Smooth muscle cell (in vitro differentiated cells): ENCODE data around the gene RAPGEF5. TPM values are rescaled to one million over a fixed set of nuclear protein-coding genes. Genes with fewer than 3 reads are reported as not detected.

Experiments
- DNase-seq: peaks from one replicate; lab custom pipeline; 2025; ENCODE audit not compliant: unreplicated experiment; lab: John Stamatoyannopoulos, UW
- H2AFZ ChIP-seq: fragments of 200-600 bp; sonication (generic); 2 replicates; pipeline ENCODE4 v1.6.0; 2016; ENCODE audit warnings: antibody characterized with exemption, low read depth, mild to moderate bottlenecking
- H3F3A ChIP-seq: fragments of 200-600 bp; sonication (generic); 2 replicates; pipeline ENCODE4 v1.6.0; 2017; ENCODE audit warnings: antibody characterized with exemption, low read depth
- H3K27ac ChIP-seq: fragments of 200-600 bp; sonication (generic); 2 replicates; pipeline ENCODE4 v1.5.1; 2016; ENCODE audit warnings: low read depth, mild to moderate bottlenecking
- H3K27me3 ChIP-seq: fragments of 200-600 bp; sonication (generic); 2 replicates; pipeline ENCODE4 v1.6.1; 2016; ENCODE audit warnings: low read depth, mild to moderate bottlenecking
- H3K36me3 ChIP-seq: fragments of 200-600 bp; sonication (generic); 2 replicates; pipeline ENCODE4 v1.5.1; 2016; ENCODE audit warnings: low read depth
- H3K4me1 ChIP-seq: fragments of 200-600 bp; sonication (generic); 2 replicates; pipeline ENCODE4 v1.5.1; 2016; ENCODE audit warnings: low read depth
- H3K4me2 ChIP-seq: fragments of 200-600 bp; sonication (generic); 2 replicates; pipeline ENCODE4 v1.6.0; 2016; ENCODE audit warnings: mild to moderate bottlenecking
- H3K4me3 ChIP-seq: fragments of 200-600 bp; sonication (generic); 2 replicates; pipeline ENCODE4 v1.5.1; 2016; ENCODE audit warnings: mild to moderate bottlenecking
- H3K79me2 ChIP-seq: fragments of 200-600 bp; sonication (generic); 2 replicates; pipeline ENCODE4 v1.6.0; 2016; ENCODE audit warnings: low read depth, mild to moderate bottlenecking
- H3K9ac ChIP-seq: fragments of 200-600 bp; sonication (generic); 2 replicates; pipeline ENCODE4 v1.6.0; 2016; ENCODE audit warnings: low read depth
- H3K9me3 ChIP-seq: fragments of 200-600 bp; sonication (generic); replicated peaks from 2 replicates; pipeline ENCODE4 v1.5.1; 2016; ENCODE audit warnings: low read depth
- H4K20me1 ChIP-seq: fragments of 200-600 bp; sonication (generic); 2 replicates; pipeline ENCODE4 v1.6.0; 2016; ENCODE audit warnings: low read depth
- CTCF ChIP-seq: fragments of 200-600 bp; sonication (generic); IDR thresholded peaks from 2 replicates; pipeline ENCODE4 v1.5.1; 2017; ENCODE audit warnings: borderline replicate concordance, mild to moderate bottlenecking, antibody characterized with exemption; ENCODE audit not compliant: insufficient read depth, poor library complexity, severe bottlenecking
- WGBS: methylation state at CpG from one replicate; pipeline ENCODE4 v1.1.7; 2016; ENCODE audit warnings: low lambda C conversion rate; 5-methylcytosine and 5-hydroxymethylcytosine counted together
- polyA plus RNA-seq: library from polyadenylated mRNA; unstranded; fragments of >200 nt; fragmentation: Nextera tagmentation; extraction: Ambion mirVana; gene quantifications from 2 replicates; pipeline ENCODE4 v1.2.1, GENCODE V29; 2016
- total RNA-seq: library from RNA; depleted of rRNA; stranded (reverse); fragments of >200 nt; gene quantifications from 2 replicates; pipeline ENCODE4 v1.2.3, GENCODE V29; 2014

The RAPGEF5 gene
- total and polyA plus RNA-seq, 2 experiments from 2014 or later, result 11.4 TPM; not detected in 1

- H3K4me1 ChIP-seq, result peaks cover 2% of the 10 kb centered on the region
- H3K9ac ChIP-seq, result no peak overlapping the region
- H3F3A ChIP-seq, result no peaks in the 10 kb centered on the region
- H3K4me3 ChIP-seq, result no peak overlapping the region
- H3K4me2 ChIP-seq, result no peak overlapping the region
- no peaks in the 10 kb centered on the region for H3K79me2 ChIP-seq
- no peaks in the 10 kb centered on the region for H4K20me1 ChIP-seq
- no peak for TF ChIP-seq CTCF
- H3K9me3 ChIP-seq, result no peaks in the 10 kb centered on the region
- no peak for DNase-seq
- no peaks in the 10 kb centered on the region for H3K27me3 ChIP-seq
- H3K27ac ChIP-seq, result no peak overlapping the region
- no peaks in the 10 kb centered on the region for H3K36me3 ChIP-seq
- H2AFZ ChIP-seq, result no peak overlapping the region
Observed at GRCh38 chr7:22399091-22399490, 42.1 kb upstream of the RAPGEF5 start.

- Histone ChIP-seq H2AFZ (no peak overlapping the region), H3K9me3 (no peaks in the 10 kb centered on the region), H3K27me3 (no peaks in the 10 kb centered on the region), H3K27ac (no peak overlapping the region), H3K79me2 (no peaks in the 10 kb centered on the region), H3F3A (no peaks in the 10 kb centered on the region), H4K20me1 (no peaks in the 10 kb centered on the region), H3K36me3 (no peaks in the 10 kb centered on the region), H3K4me2 (no peak overlapping the region), H3K4me3 (no peak overlapping the region), H3K9ac (no peak overlapping the region), H3K4me1 (peaks cover 7% of the 10 kb centered on the region)
- DNase-seq, result no peak
- 54% methylated on average over 5 of the region's 5 CpGs for WGBS
- TF ChIP-seq CTCF, result no peak
Observed at GRCh38 chr7:22397981-22398380, 41.0 kb upstream of the RAPGEF5 start.

GRCh38 chr7:22395222-22395621 lies 38.3 kb upstream of the RAPGEF5 start:
- H3K79me2 ChIP-seq, result no peaks in the 10 kb centered on the region
- H2AFZ ChIP-seq, result no peak overlapping the region
- DNase-seq, result no peak
- TF ChIP-seq CTCF, result no peak
- no peaks in the 10 kb centered on the region for H3K9me3 ChIP-seq
- H3K27ac ChIP-seq, result no peak overlapping the region
- H3F3A ChIP-seq, result no peaks in the 10 kb centered on the region
- H3K4me1 ChIP-seq, result peaks cover 7% of the 10 kb centered on the region
- H3K27me3 ChIP-seq, result no peaks in the 10 kb centered on the region
- no peak overlapping the region for H3K4me2 ChIP-seq
- 76% methylated on average over 5 of the region's 6 CpGs for WGBS
- H4K20me1 ChIP-seq, result no peaks in the 10 kb centered on the region
- H3K9ac ChIP-seq, result no peak overlapping the region
- H3K4me3 ChIP-seq, result no peak overlapping the region
- no peaks in the 10 kb centered on the region for H3K36me3 ChIP-seq

GRCh38 chr7:22394739-22395138 lies 37.8 kb upstream of the RAPGEF5 start:
- Histone ChIP-seq H4K20me1 (no peaks in the 10 kb centered on the region), H3K4me2 (no peak overlapping the region), H3K4me1 (peaks cover 7% of the 10 kb centered on the region), H3F3A (no peaks in the 10 kb centered on the region), H3K9me3 (no peaks in the 10 kb centered on the region), H3K27ac (no peak overlapping the region), H3K27me3 (no peaks in the 10 kb centered on the region), H3K4me3 (no peak overlapping the region), H3K36me3 (no peaks in the 10 kb centered on the region), H3K79me2 (no peaks in the 10 kb centered on the region), H3K9ac (no peak overlapping the region), H2AFZ (no peak overlapping the region)
- no peak for TF ChIP-seq CTCF
- DNase-seq, result no peak
- WGBS, result 94% methylated on average over 3 of the region's 3 CpGs
